Measurements from ENCODE around the gene KIAA1671.

KIAA1671 gene

GRCh38 chr22:25094579-25094978, 142.1 kb downstream of the KIAA1671 start:
- DNase-seq (no peak), ATAC-seq (no peak)

GRCh38 chr22:25095869-25096268, 143.4 kb downstream of the KIAA1671 start:
- ATAC-seq = no peak
- no peak for DNase-seq

GRCh38 chr22:25096638-25097405, 144.3 kb downstream of the KIAA1671 start:
- DNase-seq (no peak), ATAC-seq (no peak)

GRCh38 chr22:25098445-25099081, 146.0 kb downstream of the KIAA1671 start:
- ATAC-seq (no peak), DNase-seq (no peak)

GRCh38 chr22:25099202-25099601, 146.7 kb downstream of the KIAA1671 start:
- ATAC-seq (no peak), DNase-seq (no peak)

GRCh38 chr22:25100402-25100801, 147.9 kb downstream of the KIAA1671 start:
- DNase-seq (no peak), ATAC-seq (no peak)

GRCh38 chr22:25100948-25101347, 148.4 kb downstream of the KIAA1671 start:
- ATAC-seq (no peak), DNase-seq (no peak)

GRCh38 chr22:25101501-25101900, 149.0 kb downstream of the KIAA1671 start:
- no peak for DNase-seq
- peak; percentile 19 for ATAC-seq

GRCh38 chr22:25101986-25102385, 149.5 kb downstream of the KIAA1671 start:
- ATAC-seq = no peak

GRCh38 chr22:25102722-25103121, 150.2 kb downstream of the KIAA1671 start:
- no peak for ATAC-seq

More at GRCh38 chr22:25101986-25102385, 149.5 kb downstream of the KIAA1671 start:
- no peak for DNase-seq

GRCh38 chr22:25104367-25104766, 151.9 kb downstream of the KIAA1671 start:
- ATAC-seq (no peak), DNase-seq (no peak)

More at GRCh38 chr22:25102722-25103121, 150.2 kb downstream of the KIAA1671 start:
- no peak for DNase-seq

- no peak for DNase-seq
- ATAC-seq = no peak
These were observed 153.5 kb downstream of the KIAA1671 start for GRCh38 chr22:25105817-25106650.

- no peak for ATAC-seq
- no peak for DNase-seq
These were observed 157.5 kb downstream of the KIAA1671 start for GRCh38 chr22:25109878-25110595.

GRCh38 chr22:25110596-25110845, 158.0 kb downstream of the KIAA1671 start:
- no peak for ATAC-seq
- no peak for DNase-seq

GRCh38 chr22:25110846-25111578, 158.5 kb downstream of the KIAA1671 start:
- peak; percentile 53 for DNase-seq

GRCh38 chr22:25111579-25112517, 159.3 kb downstream of the KIAA1671 start:
- ATAC-seq (no peak), DNase-seq (peak; percentile 6)

More at GRCh38 chr22:25110846-25111578, 158.5 kb downstream of the KIAA1671 start:
- peak; percentile 76 for ATAC-seq

GRCh38 chr22:25112538-25113253, 160.2 kb downstream of the KIAA1671 start:
- DNase-seq (no peak), ATAC-seq (no peak)

- ATAC-seq = no peak
- peak; percentile 7 for DNase-seq
These were observed 160.8 kb downstream of the KIAA1671 start for GRCh38 chr22:25113316-25113721.

All from stimulated activated naive CD8-positive, alpha-beta T cell treated with anti-CD3 and anti-CD28 coated beads, Interleukin-15, Interleukin-2, amounts not matched to agents 100 U/mL and 50 U/mL, for 24 hours (primary cell).